SJSA1 (cell line): ENCODE data around the gene RNU2-63P. TPM values are rescaled to one million over a fixed set of nuclear protein-coding genes. Genes with fewer than 3 reads are reported as not detected.

Source experiments
- DNase-seq, 2 experiments: peaks; one replicate each; pipeline ENCODE4 v3.0.0-alpha.2; 2015 to 2020; ENCODE audit warnings: low spot score in 2 of 2, low read depth in 1 of 2
- H3K27ac ChIP-seq: fragments of 250-450 bp; sonication (Bioruptor Pico); 2 replicates; pipeline ENCODE4 v1.5.1; 2020; ENCODE audit warnings: mild to moderate bottlenecking, moderate library complexity
- H3K27me3 ChIP-seq: fragments of 250-450 bp; sonication (Bioruptor Pico); replicated peaks from 2 replicates; pipeline ENCODE4 v1.5.1; 2020; ENCODE audit warnings: mild to moderate bottlenecking, moderate library complexity
- H3K36me3 ChIP-seq: fragments of 250-450 bp; sonication (Bioruptor Pico); 2 replicates; pipeline ENCODE4 v1.5.1; 2020; ENCODE audit warnings: mild to moderate bottlenecking
- H3K4me1 ChIP-seq: fragments of 250-450 bp; sonication (Bioruptor Pico); replicated peaks from 2 replicates; pipeline ENCODE4 v1.6.1; 2021; ENCODE audit warnings: mild to moderate bottlenecking
- H3K4me3 ChIP-seq: fragments of 250-450 bp; sonication (Bioruptor Pico); 2 replicates; pipeline ENCODE4 v1.5.1; 2020; ENCODE audit warnings: mild to moderate bottlenecking
- H3K9me3 ChIP-seq: fragments of 250-450 bp; sonication (Bioruptor Pico); replicated peaks from 2 replicates; pipeline ENCODE4 v1.5.1; 2020; ENCODE audit warnings: mild to moderate bottlenecking
- total RNA-seq: library from RNA; depleted of rRNA; stranded (reverse); fragments of >200 nt; shearing (Covaris generic); gene quantifications from 2 replicates; pipeline ENCODE4 v1.2.3, GENCODE V29; 2014; rRNA removed

RNU2-63P gene
- total RNA-seq: 34.9 TPM in 1 of 2 replicates, not detected in the other

- DNase-seq: peak; percentile 54 to 76
- peaks cover 5% of the 10 kb centered on the region; the same call in 1 of the 2 replicates for H3K27me3 ChIP-seq
- H3K4me1 ChIP-seq: 0 out of 2 replicates have a peak, but pooled peaks cover 3% of the 10 kb centered on the region
- peak within 1 kb of the TSS; percentile 91 for H3K27ac ChIP-seq
- no peaks in the 10 kb centered on the region; the same call in 1 of the 2 replicates for H3K36me3 ChIP-seq
- H3K4me3 ChIP-seq: peak within 1 kb of the TSS; percentile 34
- H3K9me3 ChIP-seq: no peaks in the 10 kb centered on the region
Observed at GRCh38 chr2:88016086-88016959, at the start of gene RNU2-63P. Gene RNU2-63P, minus strand, starts transcription at chr2:88016547.

GRCh38 chr2:88061295-88061694 is 44.9 kb upstream of the RNU2-63P start:
- H3K27me3 ChIP-seq: 0 out of 2 replicates have a peak, but pooled peaks cover 3% of the 10 kb centered on the region
- H3K4me3 ChIP-seq: no peak overlapping the region
- H3K4me1 ChIP-seq: peaks cover 2% of the 10 kb centered on the region
- H3K36me3 ChIP-seq: no peaks in the 10 kb centered on the region
- H3K27ac ChIP-seq: no peak overlapping the region
- DNase-seq: no peak
- 0 out of 2 replicates have a peak, but pooled peaks cover 4% of the 10 kb centered on the region for H3K9me3 ChIP-seq

- H3K36me3 ChIP-seq: no peaks in the 10 kb centered on the region
- peaks cover 6% of the 10 kb centered on the region for H3K4me1 ChIP-seq
- DNase-seq: no peak
- H3K4me3 ChIP-seq: no peak overlapping the region
- H3K9me3 ChIP-seq: 0 out of 2 replicates have a peak, but pooled peaks cover 4% of the 10 kb centered on the region
- 0 out of 2 replicates have a peak, but pooled peaks cover 3% of the 10 kb centered on the region for H3K27me3 ChIP-seq
- H3K27ac ChIP-seq: no peak overlapping the region
Observed at GRCh38 chr2:88060907-88061275, 44.5 kb upstream of the RNU2-63P start.

GRCh38 chr2:88059979-88060906 is 43.9 kb upstream of the RNU2-63P start:
- peak in 1 of 2 experiments; percentile 12 for DNase-seq
- peaks cover 7% of the 10 kb centered on the region for H3K4me1 ChIP-seq
- peaks cover 5% of the 10 kb centered on the region for H3K36me3 ChIP-seq
- H3K27me3 ChIP-seq: 0 out of 2 replicates have a peak, but pooled peaks cover 3% of the 10 kb centered on the region
- H3K4me3 ChIP-seq: no peak overlapping the region
- H3K27ac ChIP-seq: no peak overlapping the region
- H3K9me3 ChIP-seq: 0 out of 2 replicates have a peak, but pooled peaks cover 4% of the 10 kb centered on the region

GRCh38 chr2:88058191-88058590 is 41.8 kb upstream of the RNU2-63P start:
- Histone ChIP-seq H3K27me3 (no peaks in the 10 kb centered on the region), H3K36me3 (peaks cover 24% of the 10 kb centered on the region), H3K4me3 (no peak overlapping the region)

GRCh38 chr2:88057437-88057844 is 41.1 kb upstream of the RNU2-63P start:
- no peak overlapping the region for H3K4me3 ChIP-seq
- no peak for DNase-seq
- H3K4me1 ChIP-seq: peaks cover 16% of the 10 kb centered on the region
- H3K27me3 ChIP-seq: no peaks in the 10 kb centered on the region
- H3K9me3 ChIP-seq: 0 out of 2 replicates have a peak, but pooled peaks cover 4% of the 10 kb centered on the region
- peaks cover 31% of the 10 kb centered on the region for H3K36me3 ChIP-seq
- H3K27ac ChIP-seq: no peak overlapping the region

More at GRCh38 chr2:88058191-88058590, 41.8 kb upstream of the RNU2-63P start:
- H3K4me1 ChIP-seq: peaks cover 16% of the 10 kb centered on the region
- 0 out of 2 replicates have a peak, but pooled peaks cover 4% of the 10 kb centered on the region for H3K9me3 ChIP-seq
- no peak overlapping the region for H3K27ac ChIP-seq
- no peak for DNase-seq

- H3K27me3 ChIP-seq: no peaks in the 10 kb centered on the region
- H3K4me1 ChIP-seq: peaks cover 16% of the 10 kb centered on the region
- DNase-seq: peak; percentile 92 to 96
- H3K27ac ChIP-seq: peak within 1 kb of the TSS; percentile 95
- H3K36me3 ChIP-seq: peaks cover 44% of the 10 kb centered on the region
- 0 out of 2 replicates have a peak, but pooled peaks cover 2% of the 10 kb centered on the region for H3K9me3 ChIP-seq
- H3K4me3 ChIP-seq: peak within 1 kb of the TSS; percentile 94
Observed at GRCh38 chr2:88055371-88056128, 39.2 kb upstream of the RNU2-63P start, which contains the start of gene KRCC1. Gene KRCC1, minus strand, starts transcription at chr2:88055783. Its CDS starts 27,220 bp downstream, at chr2:88028563.

- no peaks in the 10 kb centered on the region for H3K27me3 ChIP-seq
Observed at GRCh38 chr2:88054782-88055370, 38.5 kb upstream of the RNU2-63P start.

GRCh38 chr2:88053934-88054781 is 37.8 kb upstream of the RNU2-63P start:
- Histone ChIP-seq H3K9me3 (no peaks in the 10 kb centered on the region), H3K4me1 (peaks cover 16% of the 10 kb centered on the region), H3K27me3 (no peaks in the 10 kb centered on the region), H3K4me3 (peak overlapping the region; percentile 94), H3K27ac (peak overlapping the region; percentile 95), H3K36me3 (peaks cover 55% of the 10 kb centered on the region)
- no peak for DNase-seq

More at GRCh38 chr2:88054782-88055370, 38.5 kb upstream of the RNU2-63P start:
- H3K4me3 ChIP-seq: peak overlapping the region; percentile 94
- H3K9me3 ChIP-seq: no peaks in the 10 kb centered on the region
- peak overlapping the region; percentile 95 for H3K27ac ChIP-seq
- no peak for DNase-seq
- H3K4me1 ChIP-seq: peaks cover 16% of the 10 kb centered on the region
- H3K36me3 ChIP-seq: peaks cover 48% of the 10 kb centered on the region

GRCh38 chr2:88053296-88053695 is 36.9 kb upstream of the RNU2-63P start:
- Histone ChIP-seq H3K9me3 (no peaks in the 10 kb centered on the region), H3K4me1 (peaks cover 16% of the 10 kb centered on the region), H3K36me3 (peaks cover 57% of the 10 kb centered on the region), H3K27ac (no peak overlapping the region), H3K4me3 (no peak overlapping the region), H3K27me3 (no peaks in the 10 kb centered on the region)
- DNase-seq: no peak

GRCh38 chr2:88051792-88052191 is 35.4 kb upstream of the RNU2-63P start:
- Histone ChIP-seq H3K4me3 (no peak overlapping the region), H3K36me3 (peaks cover 57% of the 10 kb centered on the region), H3K27ac (no peak overlapping the region), H3K27me3 (no peaks in the 10 kb centered on the region), H3K9me3 (no peaks in the 10 kb centered on the region), H3K4me1 (peaks cover 16% of the 10 kb centered on the region)
- no peak for DNase-seq

- H3K9me3 ChIP-seq: no peaks in the 10 kb centered on the region
- H3K27me3 ChIP-seq: no peaks in the 10 kb centered on the region
- no peak for DNase-seq
- peaks cover 9% of the 10 kb centered on the region for H3K4me1 ChIP-seq
- peaks cover 57% of the 10 kb centered on the region for H3K36me3 ChIP-seq
- H3K4me3 ChIP-seq: no peak overlapping the region
- no peak overlapping the region for H3K27ac ChIP-seq
Observed at GRCh38 chr2:88049622-88050021, 33.3 kb upstream of the RNU2-63P start.
